Liver (tissue), 3 donors: ENCODE measurements around the gene NXT1.

Experiments used
- ATF3 ChIP-seq: IDR thresholded peaks from 2 replicates; pipeline ENCODE4 v1.6.1; 2016; ENCODE audit warnings: antibody characterized with exemption
- CTCF ChIP-seq: fragments of 150-350 bp; IDR thresholded peaks from 2 replicates; pipeline ENCODE4 v1.5.1; 2017; ENCODE audit warnings: improper control_type of control experiment, low read depth, low read length; ENCODE audit not compliant: missing input control
- FOXA1 ChIP-seq: IDR thresholded peaks from 2 replicates; pipeline ENCODE4 v1.6.1; 2016; ENCODE audit warnings: antibody characterized with exemption
- JUND ChIP-seq, 2 donors: IDR thresholded peaks; 2 replicates each; pipeline ENCODE4 v1.6.1; 2016; ENCODE audit warnings: antibody characterized with exemption in 2 of 2
- NR2F2 ChIP-seq: IDR thresholded peaks from 2 replicates; pipeline ENCODE4 v1.6.1; 2016; ENCODE audit warnings: antibody characterized with exemption
- RAD21 ChIP-seq, 2 donors: IDR thresholded peaks; 2 replicates each; pipeline ENCODE4 v1.6.1; 2016; ENCODE audit warnings: antibody characterized with exemption in 2 of 2, mild to moderate bottlenecking in 2 of 2
- SP1 ChIP-seq: IDR thresholded peaks from 2 replicates; pipeline ENCODE4 v1.6.1; 2018; ENCODE audit warnings: antibody characterized with exemption, mild to moderate bottlenecking
- TAF1 ChIP-seq: conservative IDR thresholded peaks from 2 replicates; pipeline ENCODE4 v1.6.1; 2016; ENCODE audit warnings: antibody characterized with exemption, mild to moderate bottlenecking
- YY1 ChIP-seq: IDR thresholded peaks from 2 replicates; pipeline ENCODE4 v1.6.1; 2016; ENCODE audit warnings: antibody characterized with exemption, mild to moderate bottlenecking
- ZBTB33 ChIP-seq: IDR thresholded peaks from 2 replicates; pipeline ENCODE4 v1.6.1; 2016; ENCODE audit warnings: antibody characterized with exemption
- donor health status: healthy.
- donor health status: healthy.

- TF ChIP-seq YY1 (no peak), CTCF (no peak), NR2F2 (no peak), RAD21 (IDR thresholded peaks at IDR 0.05) (no peak), TAF1 (no peak), SP1 (no peak), JUND (IDR thresholded peaks at IDR 0.05) (no peak), ZBTB33 (no peak), FOXA1 (no peak), ATF3 (no peak)
Measured at GRCh38 chr20:23403751-23404150, 53.2 kb downstream of the NXT1 start.
